ENCODE data around the gene TBC1D22A. TPM values are rescaled to one million over a fixed set of nuclear protein-coding genes. Genes with fewer than 3 reads are reported as not detected.

The TBC1D22A gene
- total RNA-seq, 1 experiment from 2014 or later = 20.9 TPM

DNA sequence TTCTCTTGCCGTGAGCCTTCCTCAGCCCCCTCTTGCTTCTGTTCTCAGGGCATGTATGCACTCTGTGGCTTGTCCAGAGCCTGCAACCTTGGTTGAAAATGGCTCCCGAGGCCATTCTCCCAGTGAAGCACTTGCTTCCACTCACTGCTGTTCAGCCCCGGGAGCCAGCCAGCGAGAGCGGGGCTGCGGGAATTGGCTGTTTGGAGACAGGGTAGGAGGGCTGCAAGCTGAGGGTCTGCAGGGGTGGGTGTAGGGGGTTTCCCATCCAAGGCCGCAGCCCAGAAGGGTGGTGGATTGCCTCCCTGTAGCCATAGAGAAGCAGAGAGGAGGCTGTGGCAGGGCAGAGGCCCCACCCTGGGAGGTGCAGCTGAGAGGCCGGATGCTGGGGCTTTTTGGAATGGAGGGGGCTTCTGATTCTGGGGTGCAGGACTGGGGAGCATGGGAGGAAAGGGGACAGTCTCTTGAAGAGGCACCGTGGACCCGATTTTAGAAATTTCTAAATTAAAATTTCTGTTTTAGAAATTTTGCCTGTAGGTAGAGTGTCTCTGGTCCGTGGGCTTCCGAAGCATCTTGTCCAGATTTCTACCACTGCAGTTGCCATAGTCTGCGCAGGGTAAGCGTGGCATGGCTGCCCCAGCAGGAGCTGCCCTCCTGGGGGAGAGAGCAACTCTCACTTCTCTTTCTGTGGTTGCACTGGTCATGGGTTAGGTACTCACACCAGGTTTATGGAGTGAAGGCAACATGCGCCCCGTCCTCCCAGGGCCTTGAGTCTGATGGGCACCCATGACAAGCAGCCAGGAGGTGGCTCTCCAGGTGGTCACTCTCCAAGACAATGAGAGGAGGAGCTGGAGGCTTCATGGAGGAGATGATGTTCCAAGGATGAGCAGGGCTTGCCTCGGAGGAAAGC lies 100.2 kb downstream of the TBC1D22A start:
- Histone ChIP-seq H3K9me2 (ENCODE audit: insufficient read depth) (no peaks in the 10 kb centered on the region), H3K36me3 (ENCODE audit: control insufficient read depth in 1 of 2, insufficient read depth in 2 of 2, low read length in 2 of 2) (no peaks in the 10 kb centered on the region), H3K4me1 (ENCODE audit: control insufficient read depth in 1 of 2, insufficient read depth in 2 of 2, low read length in 2 of 2) (no peaks in the 10 kb centered on the region), H3K9me3 (ENCODE audit: control insufficient read depth in 1 of 2, insufficient read depth in 1 of 2, low read depth in 1 of 2, low read length in 2 of 2) (no peaks in the 10 kb centered on the region), H3K4me3 (replicated peaks in 1 of 2; ENCODE audit: low read depth in 1 of 2, low read length in 2 of 2) (no peak overlapping the region), H3K27me3 (ENCODE audit: insufficient read depth, low read length) (no peaks in the 10 kb centered on the region), H3K27ac (ENCODE audit: low read depth, low read length) (no peak overlapping the region), H3K79me2 (ENCODE audit: insufficient read depth, low read length) (peaks cover 4% of the 10 kb centered on the region; the same call in 1 of the 2 replicates), H3K4me2 (ENCODE audit: low read length) (no peak overlapping the region), H4K20me1 (ENCODE audit: insufficient read depth) (no peaks in the 10 kb centered on the region), H3K9ac (ENCODE audit: low read length) (no peak overlapping the region), H2AFZ (ENCODE audit: low read depth, low read length, poor library complexity, severe bottlenecking) (no peak overlapping the region)
- ChIA-PET CTCF (no interaction called here), RAD21 (ENCODE audit: low non-redundant PET in 1 of 2, low total read pairs in 2 of 2, uncharacterized antibody in 2 of 2, unreplicated experiment in 2 of 2) (no interaction called here), POLR2A (no interaction called here)
- intact Hi-C loops (cut with micrococcal nuclease) = no loop called here
- BruUV-seq (replicated peaks) = no TSS peak
- no peak for ATAC-seq
- TF ChIP-seq, protein P1, sequence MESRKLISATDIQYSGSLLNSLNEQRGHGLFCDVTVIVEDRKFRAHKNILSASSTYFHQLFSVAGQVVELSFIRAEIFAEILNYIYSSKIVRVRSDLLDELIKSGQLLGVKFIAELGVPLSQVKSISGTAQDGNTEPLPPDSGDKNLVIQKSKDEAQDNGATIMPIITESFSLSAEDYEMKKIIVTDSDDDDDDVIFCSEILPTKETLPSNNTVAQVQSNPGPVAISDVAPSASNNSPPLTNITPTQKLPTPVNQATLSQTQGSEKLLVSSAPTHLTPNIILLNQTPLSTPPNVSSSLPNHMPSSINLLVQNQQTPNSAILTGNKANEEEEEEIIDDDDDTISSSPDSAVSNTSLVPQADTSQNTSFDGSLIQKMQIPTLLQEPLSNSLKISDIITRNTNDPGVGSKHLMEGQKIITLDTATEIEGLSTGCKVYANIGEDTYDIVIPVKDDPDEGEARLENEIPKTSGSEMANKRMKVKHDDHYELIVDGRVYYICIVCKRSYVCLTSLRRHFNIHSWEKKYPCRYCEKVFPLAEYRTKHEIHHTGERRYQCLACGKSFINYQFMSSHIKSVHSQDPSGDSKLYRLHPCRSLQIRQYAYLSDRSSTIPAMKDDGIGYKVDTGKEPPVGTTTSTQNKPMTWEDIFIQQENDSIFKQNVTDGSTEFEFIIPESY (IDR thresholded peaks at IDR 0.05; ENCODE audit: extremely low read depth, insufficient replicate concordance, low read length) = no peak
- no peak for DNase-seq (ENCODE audit: low read depth, low spot score)

DNA sequence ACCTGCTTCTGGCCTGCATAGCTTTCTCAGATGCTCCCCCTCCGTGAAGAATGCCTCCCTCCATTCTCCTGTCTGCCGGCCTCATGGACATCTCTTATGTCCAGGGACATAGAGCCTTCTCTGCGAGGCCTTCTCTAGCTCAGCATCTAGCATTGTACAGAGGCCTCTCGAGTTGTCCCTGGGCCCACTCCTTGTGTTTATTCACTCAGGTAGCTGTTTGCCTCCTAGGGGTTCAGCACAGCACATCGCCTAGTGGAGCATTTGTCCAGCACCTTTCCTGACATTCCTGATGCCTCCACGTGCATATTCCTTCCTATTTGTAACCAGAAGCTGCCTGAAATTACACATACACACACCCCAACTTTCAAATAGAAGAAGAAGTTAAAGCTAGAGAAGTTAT lies 101.3 kb downstream of the TBC1D22A start:
- H3K4me3 ChIP-seq (replicated peaks in 1 of 2; ENCODE audit: low read depth in 1 of 2, low read length in 2 of 2) = no peak overlapping the region
- ChIA-PET CTCF (no interaction called here), RAD21 (ENCODE audit: low non-redundant PET in 1 of 2, low total read pairs in 2 of 2, uncharacterized antibody in 2 of 2, unreplicated experiment in 2 of 2) (no interaction called here), POLR2A (no interaction called here)
- no peaks in the 10 kb centered on the region for H3K9me3 ChIP-seq (ENCODE audit: control insufficient read depth in 1 of 2, insufficient read depth in 1 of 2, low read depth in 1 of 2, low read length in 2 of 2)
- no peak overlapping the region for H3K4me2 ChIP-seq (ENCODE audit: low read length)
- no peaks in the 10 kb centered on the region for H3K4me1 ChIP-seq (ENCODE audit: control insufficient read depth in 1 of 2, insufficient read depth in 2 of 2, low read length in 2 of 2)
- H2AFZ ChIP-seq (ENCODE audit: low read depth, low read length, poor library complexity, severe bottlenecking) = no peak overlapping the region
- ATAC-seq = no peak
- no peaks in the 10 kb centered on the region for H4K20me1 ChIP-seq (ENCODE audit: insufficient read depth)
- BruUV-seq (replicated peaks) = no TSS peak
- H3K27ac ChIP-seq (ENCODE audit: low read depth, low read length) = no peak overlapping the region
- no peaks in the 10 kb centered on the region for H3K36me3 ChIP-seq (ENCODE audit: control insufficient read depth in 1 of 2, insufficient read depth in 2 of 2, low read length in 2 of 2)
- no peak overlapping the region for H3K9ac ChIP-seq (ENCODE audit: low read length)
- no peaks in the 10 kb centered on the region for H3K27me3 ChIP-seq (ENCODE audit: insufficient read depth, low read length)
- intact Hi-C loops (cut with micrococcal nuclease) = no loop called here
- no peaks in the 10 kb centered on the region for H3K9me2 ChIP-seq (ENCODE audit: insufficient read depth)
- DNase-seq (ENCODE audit: low read depth, low spot score) = no peak
- H3K79me2 ChIP-seq (ENCODE audit: insufficient read depth, low read length) = no peaks in the 10 kb centered on the region
- TF ChIP-seq CTCF (IDR thresholded peaks at IDR 0.05 in 2 of 3, conservative IDR thresholded peaks at IDR 0.05 in 1 of 3; ENCODE audit: borderline replicate concordance in 1 of 3, insufficient read depth in 1 of 3, low read depth in 2 of 3, low read length in 2 of 3) (no peak), YY1 (IDR thresholded peaks at IDR 0.05; ENCODE audit: extremely low read depth, insufficient replicate concordance, low read depth, low read length) (no peak), JUND (IDR thresholded peaks at IDR 0.05) (no peak), EGR1 (IDR thresholded peaks at IDR 0.05; ENCODE audit: low read depth) (no peak), FOSL1 (IDR thresholded peaks at IDR 0.05; ENCODE audit: low read depth) (no peak), ELF1 (IDR thresholded peaks at IDR 0.05; ENCODE audit: borderline replicate concordance, low read depth) (no peak), SRF (IDR thresholded peaks at IDR 0.05; ENCODE audit: low read depth) (no peak), POLR2AphosphoS5 (IDR thresholded peaks at IDR 0.05; ENCODE audit: low read depth, low read length) (no peak), EZH2 (IDR thresholded peaks at IDR 0.05) (no peak)
- TF ChIP-seq, protein P1 (IDR thresholded peaks at IDR 0.05; ENCODE audit: extremely low read depth, insufficient replicate concordance, low read length) = no peak
- TF ChIP-seq, protein P2, sequence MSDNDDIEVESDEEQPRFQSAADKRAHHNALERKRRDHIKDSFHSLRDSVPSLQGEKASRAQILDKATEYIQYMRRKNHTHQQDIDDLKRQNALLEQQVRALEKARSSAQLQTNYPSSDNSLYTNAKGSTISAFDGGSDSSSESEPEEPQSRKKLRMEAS (IDR thresholded peaks at IDR 0.05) = no peak
- TF ChIP-seq, protein P3, sequence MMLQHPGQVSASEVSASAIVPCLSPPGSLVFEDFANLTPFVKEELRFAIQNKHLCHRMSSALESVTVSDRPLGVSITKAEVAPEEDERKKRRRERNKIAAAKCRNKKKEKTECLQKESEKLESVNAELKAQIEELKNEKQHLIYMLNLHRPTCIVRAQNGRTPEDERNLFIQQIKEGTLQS (IDR thresholded peaks at IDR 0.05) = no peak
